ENCODE results near the gene DQX1. TPM values are rescaled to one million over a fixed set of nuclear protein-coding genes. Genes with fewer than 3 reads are reported as not detected.
A peak's percentile ranks its signal among the peaks of the same experiment; 100 is the strongest.
"Not testable (repeated sequence)": the region's sequence is repeated elsewhere in the genome, so short reads cannot be mapped to it uniquely, and the experiment has no call there.

The DQX1 gene
- total RNA-seq, 1 donor from 2014 or later: 0.32 TPM

DNA sequence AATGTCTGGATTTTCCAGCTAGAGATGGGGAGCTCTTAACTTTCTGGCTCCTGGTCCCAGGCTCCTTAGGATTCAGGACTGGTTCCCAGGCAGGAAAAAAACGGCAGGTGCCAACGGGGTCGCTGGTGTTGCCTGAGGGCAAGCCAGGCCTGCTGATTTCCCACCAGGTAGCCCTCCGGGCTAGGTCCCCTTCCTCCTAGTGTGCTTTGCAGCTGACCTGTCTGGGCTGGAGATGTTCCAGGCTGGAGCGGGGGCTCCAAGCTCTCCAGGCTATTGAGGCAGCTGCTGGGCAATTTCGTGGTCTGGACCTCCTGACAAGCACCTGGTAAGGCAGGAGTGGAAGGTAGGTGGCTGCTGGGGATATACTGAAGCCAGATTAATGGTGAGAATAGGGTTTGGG lies 51.5 kb downstream of the DQX1 start:
- H3K27me3 Mint-ChIP-seq (ENCODE audit: unreplicated experiment): no peaks in the 10 kb centered on the region
- no peak overlapping the region for H3K27ac Mint-ChIP-seq (ENCODE audit: unreplicated experiment)
- peaks cover 27% of the 10 kb centered on the region for H3K4me1 Mint-ChIP-seq (ENCODE audit: unreplicated experiment)
- TF ChIP-seq, protein P1, sequence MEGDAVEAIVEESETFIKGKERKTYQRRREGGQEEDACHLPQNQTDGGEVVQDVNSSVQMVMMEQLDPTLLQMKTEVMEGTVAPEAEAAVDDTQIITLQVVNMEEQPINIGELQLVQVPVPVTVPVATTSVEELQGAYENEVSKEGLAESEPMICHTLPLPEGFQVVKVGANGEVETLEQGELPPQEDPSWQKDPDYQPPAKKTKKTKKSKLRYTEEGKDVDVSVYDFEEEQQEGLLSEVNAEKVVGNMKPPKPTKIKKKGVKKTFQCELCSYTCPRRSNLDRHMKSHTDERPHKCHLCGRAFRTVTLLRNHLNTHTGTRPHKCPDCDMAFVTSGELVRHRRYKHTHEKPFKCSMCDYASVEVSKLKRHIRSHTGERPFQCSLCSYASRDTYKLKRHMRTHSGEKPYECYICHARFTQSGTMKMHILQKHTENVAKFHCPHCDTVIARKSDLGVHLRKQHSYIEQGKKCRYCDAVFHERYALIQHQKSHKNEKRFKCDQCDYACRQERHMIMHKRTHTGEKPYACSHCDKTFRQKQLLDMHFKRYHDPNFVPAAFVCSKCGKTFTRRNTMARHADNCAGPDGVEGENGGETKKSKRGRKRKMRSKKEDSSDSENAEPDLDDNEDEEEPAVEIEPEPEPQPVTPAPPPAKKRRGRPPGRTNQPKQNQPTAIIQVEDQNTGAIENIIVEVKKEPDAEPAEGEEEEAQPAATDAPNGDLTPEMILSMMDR (IDR thresholded peaks at IDR 0.05): no peak
- no peaks in the 10 kb centered on the region for H3K9me3 Mint-ChIP-seq (ENCODE audit: unreplicated experiment)
- H3K36me3 Mint-ChIP-seq (ENCODE audit: unreplicated experiment): peaks cover 15% of the 10 kb centered on the region
- DNase-seq (ENCODE audit: extremely low spot score, unreplicated experiment): no peak
- H3K4me3 Mint-ChIP-seq (ENCODE audit: unreplicated experiment): peak overlapping the region; percentile 50

DNA sequence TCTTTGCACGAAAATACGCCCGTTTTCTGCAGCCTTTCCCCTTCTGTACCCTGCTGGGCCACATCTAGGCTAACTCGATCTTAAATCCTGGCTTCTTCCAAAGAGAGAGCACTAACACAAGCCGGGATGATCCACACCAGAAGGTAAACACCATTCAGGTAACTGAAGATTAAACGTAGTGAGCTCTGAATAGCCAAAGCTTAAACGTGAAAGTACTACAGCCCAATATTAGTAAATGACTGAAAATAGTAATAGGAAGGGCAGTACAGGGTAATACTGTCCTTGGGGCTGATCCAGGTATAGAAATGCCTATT lies 53.1 kb downstream of the DQX1 start:
- Mint-ChIP-seq H3K27ac (ENCODE audit: unreplicated experiment) (peak overlapping the region; percentile 98), H3K4me1 (ENCODE audit: unreplicated experiment) (peaks cover 24% of the 10 kb centered on the region), H3K27me3 (ENCODE audit: unreplicated experiment) (no peaks in the 10 kb centered on the region), H3K9me3 (ENCODE audit: unreplicated experiment) (no peaks in the 10 kb centered on the region), H3K4me3 (ENCODE audit: unreplicated experiment) (peak overlapping the region; percentile 96), H3K36me3 (ENCODE audit: unreplicated experiment) (peaks cover 10% of the 10 kb centered on the region)
- TF ChIP-seq, protein P1 (IDR thresholded peaks at IDR 0.05): no peak
- DNase-seq (ENCODE audit: extremely low spot score, unreplicated experiment): no peak

DNA sequence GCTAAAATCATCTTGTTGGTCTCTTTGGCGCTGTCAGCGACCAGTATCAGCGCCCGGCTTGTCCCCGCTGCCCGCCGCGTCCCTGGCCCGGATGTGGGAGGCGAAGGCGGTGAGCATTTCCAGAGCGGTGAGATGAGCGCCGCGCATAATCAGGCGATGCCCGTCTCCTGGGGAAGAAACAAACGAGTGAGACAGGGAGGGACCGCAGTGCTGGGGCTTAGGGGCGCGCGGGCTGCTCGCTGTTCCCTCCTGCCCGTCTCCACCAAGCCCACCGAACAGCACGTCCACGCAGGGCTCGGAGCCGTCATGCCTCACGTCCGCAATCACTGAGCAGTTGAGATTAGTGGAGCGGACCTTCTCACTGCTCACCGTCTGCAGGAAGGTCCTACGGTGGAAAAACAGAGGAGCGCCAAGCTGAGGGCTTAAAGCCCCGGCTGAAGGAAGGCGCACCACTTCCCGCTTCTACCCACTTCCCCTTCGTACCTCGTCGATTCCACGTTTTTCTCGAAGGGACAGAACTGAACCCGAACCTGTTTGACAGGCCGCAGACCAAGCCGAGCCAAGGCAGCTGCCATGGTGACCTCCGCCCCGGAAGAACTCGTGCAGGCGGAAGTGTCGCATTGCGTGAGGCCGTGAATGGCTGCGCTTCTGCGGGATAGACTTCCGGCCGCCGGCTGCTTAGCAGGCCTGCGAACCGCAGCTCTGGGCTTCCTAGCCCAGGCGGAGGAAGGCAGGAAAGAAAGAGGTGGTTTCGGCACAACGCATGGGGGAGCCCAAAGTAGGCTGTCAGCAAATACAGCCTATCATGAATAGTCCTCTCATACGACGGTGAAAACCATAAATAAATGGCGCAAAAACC lies 53.7 kb downstream of the DQX1 start, which contains the start of gene MRPL53:
Gene MRPL53 (minus strand): TSS at position 595 of the 859 bp plus-strand sequence. CDS start 20 bp downstream, at position 575.
- Mint-ChIP-seq H3K36me3 (ENCODE audit: unreplicated experiment) (peaks cover 10% of the 10 kb centered on the region), H3K4me3 (ENCODE audit: unreplicated experiment) (peak within 1 kb of the TSS; percentile 96), H3K27me3 (ENCODE audit: unreplicated experiment) (no peaks in the 10 kb centered on the region), H3K4me1 (ENCODE audit: unreplicated experiment) (peaks cover 24% of the 10 kb centered on the region), H3K9me3 (ENCODE audit: unreplicated experiment) (no peaks in the 10 kb centered on the region), H3K27ac (ENCODE audit: unreplicated experiment) (peak within 1 kb of the TSS; percentile 98)
- peak; percentile 97 for DNase-seq (ENCODE audit: extremely low spot score, unreplicated experiment)
- TF ChIP-seq, protein P1 (IDR thresholded peaks at IDR 0.05): no peak

DNA sequence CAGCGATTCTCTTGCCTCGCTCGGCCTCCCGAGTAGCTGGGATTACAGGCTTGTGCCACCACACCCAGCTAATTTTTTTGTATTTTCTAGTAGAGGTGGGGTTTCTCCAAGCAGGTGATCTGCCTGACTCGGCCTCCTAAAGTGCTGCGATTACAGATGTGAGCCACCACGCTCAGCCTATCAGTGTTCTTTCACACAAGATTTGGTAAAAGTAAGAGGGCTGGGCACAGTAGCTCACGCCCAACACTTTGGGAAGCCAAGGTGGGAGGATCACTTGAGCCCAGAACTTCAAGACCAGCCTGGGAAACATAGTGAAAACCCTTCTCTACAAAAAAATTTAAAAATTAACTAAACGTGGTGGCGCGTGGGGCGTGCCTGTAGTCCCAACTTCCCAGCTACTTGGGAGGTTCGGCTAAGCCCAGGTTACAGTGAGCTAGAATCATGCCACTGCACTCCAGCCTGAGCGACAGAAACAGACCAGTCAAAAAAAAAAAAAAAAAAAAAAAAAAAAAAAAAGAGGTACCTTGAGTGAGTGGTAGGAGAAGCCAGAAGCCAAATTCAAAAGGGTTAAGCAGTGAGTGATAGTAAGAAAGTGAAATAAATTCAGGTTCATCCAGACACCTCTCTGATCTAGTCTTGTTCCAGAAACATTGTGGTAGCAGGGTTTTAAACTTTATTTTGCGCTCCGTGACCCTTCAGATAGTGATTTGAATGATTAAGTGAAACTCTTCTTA lies 54.5 kb downstream of the DQX1 start:
- peaks cover 25% of the 10 kb centered on the region for H3K4me1 Mint-ChIP-seq (ENCODE audit: unreplicated experiment)
- peak overlapping the region; percentile 96 for H3K4me3 Mint-ChIP-seq (ENCODE audit: unreplicated experiment)
- TF ChIP-seq, protein P1 (IDR thresholded peaks at IDR 0.05): no peak
- H3K9me3 Mint-ChIP-seq (ENCODE audit: unreplicated experiment): no peaks in the 10 kb centered on the region
- H3K27me3 Mint-ChIP-seq (ENCODE audit: unreplicated experiment): no peaks in the 10 kb centered on the region
- no peak for DNase-seq (ENCODE audit: extremely low spot score, unreplicated experiment)
- peak overlapping the region; percentile 98 for H3K27ac Mint-ChIP-seq (ENCODE audit: unreplicated experiment)
- peaks cover 10% of the 10 kb centered on the region for H3K36me3 Mint-ChIP-seq (ENCODE audit: unreplicated experiment)

- H3K36me3 Mint-ChIP-seq (ENCODE audit: unreplicated experiment); H3K27me3 Mint-ChIP-seq (ENCODE audit: unreplicated experiment); H3K9me3 Mint-ChIP-seq (ENCODE audit: unreplicated experiment); DNase-seq (ENCODE audit: extremely low spot score, unreplicated experiment): not testable (repeated sequence)
- peaks cover 29% of the 10 kb centered on the region for H3K4me1 Mint-ChIP-seq (ENCODE audit: unreplicated experiment)
- peak overlapping the region; percentile 71 for H3K4me3 Mint-ChIP-seq (ENCODE audit: unreplicated experiment)
- peak overlapping the region; percentile 64 for H3K27ac Mint-ChIP-seq (ENCODE audit: unreplicated experiment)
These were observed 55.3 kb downstream of the DQX1 start for GRCh38 chr2:74470742-74471141.

Other genes with a start within 250 kb of the DQX1 start
- gene SLC4A5, start 182.8 kb downstream of the DQX1 start, total RNA-seq: 1.6 and 2.3 TPM in 2 replicates
- gene DCTN1, start 145.9 kb downstream of the DQX1 start, total RNA-seq: 182 and 186 TPM in 2 replicates
- 2.4 and 2.8 TPM in 2 replicates for gene C2orf81, start 104.6 kb downstream of the DQX1 start, total RNA-seq
- 15.8 and 16.2 TPM in 2 replicates for gene WDR54, start 104.5 kb downstream of the DQX1 start, total RNA-seq
- gene RTKN, start 84.3 kb downstream of the DQX1 start, total RNA-seq: 19.1 and 22.1 TPM in 2 replicates
- gene INO80B, start 71.1 kb downstream of the DQX1 start, total RNA-seq: 34.9 and 41.9 TPM in 2 replicates
- 86.3 and 96.1 TPM in 2 replicates for gene WBP1, start 67.8 kb downstream of the DQX1 start, total RNA-seq
- gene MOGS, start 60.8 kb downstream of the DQX1 start, total RNA-seq: 55.9 and 59.5 TPM in 2 replicates
- 61.5 and 67.5 TPM in 2 replicates for gene MRPL53, start 53.6 kb downstream of the DQX1 start, total RNA-seq
- 20.6 TPM in 2 replicates for gene CCDC142, start 43.2 kb downstream of the DQX1 start, total RNA-seq
- gene TTC31, start 43.1 kb downstream of the DQX1 start, total RNA-seq: 24.2 and 24.3 TPM in 2 replicates
- 1.0 and 1.1 TPM in 2 replicates for gene LBX2, start 26.6 kb downstream of the DQX1 start, total RNA-seq
- 32.2 and 32.5 TPM in 2 replicates for gene PCGF1, start 18.5 kb downstream of the DQX1 start, total RNA-seq
- not detected in 2 replicates for gene TLX2, start 11.8 kb downstream of the DQX1 start, total RNA-seq
- gene AUP1, start 3.5 kb upstream of the DQX1 start, total RNA-seq: 96.3 and 97.1 TPM in 2 replicates
- 32.0 and 32.3 TPM in 2 replicates for gene HTRA2, start 3.7 kb upstream of the DQX1 start, total RNA-seq
- gene LOXL3, start 27.7 kb upstream of the DQX1 start, total RNA-seq: 58.1 and 62.1 TPM in 2 replicates
- gene DOK1, start 28.5 kb upstream of the DQX1 start, total RNA-seq: 15.8 and 17.7 TPM in 2 replicates
- gene M1AP, start 122.1 kb upstream of the DQX1 start, total RNA-seq: not detected in 2 replicates
- 12.1 and 14.2 TPM in 2 replicates for gene SEMA4F, start 128.0 kb upstream of the DQX1 start, total RNA-seq